GM12872 (cell line): ENCODE data around the gene SLC39A1.

Experiments
- CTCF ChIP-seq: IDR thresholded peaks from 3 replicates; pipeline ENCODE4 v1.5.1; 2011; ENCODE audit warnings: low read depth, mild to moderate bottlenecking, low read length, moderate library complexity; ENCODE audit not compliant: insufficient read depth

SLC39A1 gene

GRCh38 chr1:153944005-153944826 is 19.1 kb downstream of the SLC39A1 start:
- no peak for TF ChIP-seq CTCF

- TF ChIP-seq CTCF, result no peak
Observed at GRCh38 chr1:153942766-153943549, 20.4 kb downstream of the SLC39A1 start.

- no peak for TF ChIP-seq CTCF
Observed at GRCh38 chr1:153941826-153942725, 21.3 kb downstream of the SLC39A1 start.

GRCh38 chr1:153940756-153941155 is 22.6 kb downstream of the SLC39A1 start:
- no peak for TF ChIP-seq CTCF

- TF ChIP-seq CTCF, result no peak
Observed at GRCh38 chr1:153939476-153939875, 23.9 kb downstream of the SLC39A1 start.

- TF ChIP-seq CTCF, result no peak
Observed at GRCh38 chr1:153938996-153939395, 24.3 kb downstream of the SLC39A1 start.

GRCh38 chr1:153937331-153937730 is 26.0 kb downstream of the SLC39A1 start:
- no peak for TF ChIP-seq CTCF
